ENCODE results near the gene AP5S1.
A peak's percentile ranks its signal among the peaks of the same experiment; 100 is the strongest.

AP5S1 gene

DNA sequence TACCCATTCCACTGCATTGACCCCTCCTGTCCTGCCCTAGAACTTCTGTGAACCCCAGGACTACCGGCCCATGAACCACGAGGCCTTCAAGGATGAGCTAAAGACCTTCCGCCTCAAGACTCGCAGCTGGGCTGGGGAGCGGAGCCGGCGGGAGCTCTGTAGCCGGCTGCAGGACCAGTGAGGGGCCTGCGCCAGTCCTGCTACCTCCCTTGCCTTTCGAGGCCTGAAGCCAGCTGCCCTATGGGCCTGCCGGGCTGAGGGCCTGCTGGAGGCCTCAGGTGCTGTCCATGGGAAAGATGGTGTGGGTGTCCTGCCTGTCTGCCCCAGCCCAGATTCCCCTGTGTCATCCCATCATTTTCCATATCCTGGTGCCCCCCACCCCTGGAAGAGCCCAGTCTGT, 15.6 kb upstream of the AP5S1 start:
- TF ChIP-seq JUND (IDR thresholded peaks at IDR 0.05; ENCODE audit: low read depth) = no peak
- in situ Hi-C loops (cut with HindIII; ENCODE audit: low pct_unique_long_range_greater_than_20kb, low sequenced_read_pairs) = no loop called here
- no peak for DNase-seq (ENCODE audit: low read depth in 1 of 2, low spot score in 1 of 2)

GRCh38 chr20:3808544-3808943, 11.8 kb upstream of the AP5S1 start:
- in situ Hi-C loops (cut with HindIII; ENCODE audit: low pct_unique_long_range_greater_than_20kb, low sequenced_read_pairs) = no loop called here
- TF ChIP-seq JUND (IDR thresholded peaks at IDR 0.05; ENCODE audit: low read depth) = no peak
- no peak for DNase-seq (ENCODE audit: low read depth in 1 of 2, low spot score in 1 of 2)

GRCh38 chr20:3811467-3812258, 8.7 kb upstream of the AP5S1 start:
- peak; percentile 88 for TF ChIP-seq JUND (IDR thresholded peaks at IDR 0.05; ENCODE audit: low read depth)
- in situ Hi-C loops (cut with HindIII; ENCODE audit: low pct_unique_long_range_greater_than_20kb, low sequenced_read_pairs) = no loop called here
- DNase-seq (ENCODE audit: low read depth in 1 of 2, low spot score in 1 of 2) = peak; percentile 61 to 90

DNA sequence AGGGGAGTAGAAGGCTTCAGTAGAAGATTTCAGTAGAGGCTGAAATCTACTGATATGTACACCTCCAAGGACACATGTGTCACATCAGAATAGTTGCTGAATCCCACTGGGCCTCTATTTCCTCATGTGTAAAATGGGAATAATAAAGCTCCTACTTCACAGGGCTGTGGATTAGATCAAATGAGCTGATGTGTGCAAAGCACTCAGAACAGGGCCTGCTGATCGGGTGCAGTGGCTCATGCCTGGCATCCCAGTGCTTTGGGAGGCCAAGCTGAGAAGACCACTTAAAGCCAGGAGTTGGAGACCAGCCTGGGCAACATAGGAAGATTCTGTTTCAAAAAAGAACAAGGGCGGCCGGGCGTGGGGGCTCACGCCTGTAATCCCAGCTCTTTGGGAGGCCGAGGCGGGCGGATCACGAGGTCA, 8.1 kb upstream of the AP5S1 start:
- no peak for DNase-seq (ENCODE audit: low read depth in 1 of 2, low spot score in 1 of 2)
- in situ Hi-C loops (cut with HindIII; ENCODE audit: low pct_unique_long_range_greater_than_20kb, low sequenced_read_pairs) = no loop called here

GRCh38 chr20:3812975-3813847, 7.1 kb upstream of the AP5S1 start:
- in situ Hi-C loops (cut with HindIII; ENCODE audit: low pct_unique_long_range_greater_than_20kb, low sequenced_read_pairs) = no loop called here
- no peak for DNase-seq (ENCODE audit: low read depth in 1 of 2, low spot score in 1 of 2)
- TF ChIP-seq JUND (IDR thresholded peaks at IDR 0.05; ENCODE audit: low read depth) = no peak

More for the DNA sequence above, 8.1 kb upstream of the AP5S1 start:
- no peak for TF ChIP-seq JUND (IDR thresholded peaks at IDR 0.05; ENCODE audit: low read depth)

DNA sequence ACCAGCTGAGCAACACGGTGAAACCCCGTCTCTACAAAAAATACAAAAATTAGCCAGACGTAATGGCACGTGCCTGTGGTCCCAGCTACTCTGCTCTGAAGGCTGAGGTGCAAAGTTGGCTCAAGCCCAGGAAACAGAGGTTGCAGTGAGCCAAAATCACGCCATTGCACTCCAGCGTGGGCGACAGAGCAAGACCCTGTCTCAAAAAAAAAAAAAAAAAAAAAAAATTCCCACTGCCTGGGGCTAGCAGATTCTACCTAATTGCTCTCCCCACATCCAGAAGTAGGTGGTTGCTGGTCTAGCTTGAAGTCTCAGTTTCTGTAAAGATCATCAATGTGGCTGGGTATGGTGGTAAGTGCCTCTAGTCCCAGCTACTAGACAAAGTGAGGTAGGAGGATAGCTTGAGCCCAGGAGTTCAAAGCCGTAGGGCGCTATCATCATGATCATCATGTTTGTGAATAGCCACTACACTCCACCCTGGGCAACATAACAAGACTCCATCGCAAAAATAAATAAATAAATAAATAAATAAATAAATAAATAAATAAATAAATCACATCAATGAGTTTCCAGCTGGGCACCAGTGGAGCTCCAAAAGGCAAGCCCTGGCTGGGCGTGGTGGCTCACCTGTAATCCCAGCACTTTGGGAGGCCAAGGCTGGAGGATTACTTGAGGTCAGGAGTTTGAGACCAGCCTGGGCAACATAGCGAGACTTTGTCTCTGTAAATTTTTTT, 6.3 kb upstream of the AP5S1 start:
- TF ChIP-seq JUND (IDR thresholded peaks at IDR 0.05; ENCODE audit: low read depth) = no peak
- no peak for DNase-seq (ENCODE audit: low read depth in 1 of 2, low spot score in 1 of 2)
- in situ Hi-C loops (cut with HindIII; ENCODE audit: low pct_unique_long_range_greater_than_20kb, low sequenced_read_pairs) = no loop called here

DNA sequence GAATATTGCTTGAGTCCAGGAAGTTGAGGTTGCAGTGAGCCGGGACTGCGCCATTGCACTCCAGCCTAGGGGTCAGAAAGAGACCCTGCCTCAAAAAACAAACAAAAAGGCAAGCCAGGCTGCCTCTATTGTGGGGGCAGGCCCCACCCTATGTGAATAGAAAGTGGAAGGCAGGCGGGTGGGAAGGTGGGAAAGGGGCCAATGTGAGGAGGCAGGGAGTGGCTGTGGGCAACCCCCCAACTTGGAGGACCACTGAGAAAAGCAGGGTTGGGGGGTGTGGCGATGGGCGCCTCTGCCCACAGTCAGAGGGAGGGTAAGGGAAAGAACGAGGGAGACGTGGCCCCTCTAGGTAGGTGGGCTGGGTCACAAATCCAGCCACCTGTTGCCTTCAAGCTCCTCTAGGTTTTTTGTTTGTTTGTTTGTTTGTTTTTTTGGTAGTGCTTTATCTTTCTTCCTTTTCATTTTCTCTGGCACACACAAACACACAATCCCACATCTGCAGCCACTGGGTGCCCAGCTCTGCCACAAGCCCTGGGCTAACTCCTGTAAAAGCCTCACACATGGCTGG, 5.3 kb upstream of the AP5S1 start:
- no peak for DNase-seq (ENCODE audit: low read depth in 1 of 2, low spot score in 1 of 2)
- TF ChIP-seq JUND (IDR thresholded peaks at IDR 0.05; ENCODE audit: low read depth) = no peak
- in situ Hi-C loops (cut with HindIII; ENCODE audit: low pct_unique_long_range_greater_than_20kb, low sequenced_read_pairs) = no loop called here

GRCh38 chr20:3815703-3816315, 4.5 kb upstream of the AP5S1 start:
- TF ChIP-seq JUND (IDR thresholded peaks at IDR 0.05; ENCODE audit: low read depth) = no peak
- in situ Hi-C loops (cut with HindIII; ENCODE audit: low pct_unique_long_range_greater_than_20kb, low sequenced_read_pairs) = no loop called here
- no peak for DNase-seq (ENCODE audit: low read depth in 1 of 2, low spot score in 1 of 2)

- no peak for TF ChIP-seq JUND (IDR thresholded peaks at IDR 0.05; ENCODE audit: low read depth)
- DNase-seq (ENCODE audit: low read depth in 1 of 2, low spot score in 1 of 2) = peak; percentile 51 to 88
- in situ Hi-C loops (cut with HindIII; ENCODE audit: low pct_unique_long_range_greater_than_20kb, low sequenced_read_pairs) = no loop called here
These were observed 1.9 kb upstream of the AP5S1 start for GRCh38 chr20:3818155-3819151.

GRCh38 chr20:3819411-3820047, 818 bp upstream of the AP5S1 start:
- DNase-seq (ENCODE audit: low read depth in 1 of 2, low spot score in 1 of 2) = no peak
- in situ Hi-C loops (cut with HindIII; ENCODE audit: low pct_unique_long_range_greater_than_20kb, low sequenced_read_pairs) = no loop called here

More at GRCh38 chr20:3819411-3820047, 818 bp upstream of the AP5S1 start:
- no peak for TF ChIP-seq JUND (IDR thresholded peaks at IDR 0.05; ENCODE audit: low read depth)

Measured in T47D (cell line).